ENCODE measurements around the gene ELOVL3. TPM values are rescaled to one million over a fixed set of nuclear protein-coding genes. Genes with fewer than 3 reads are reported as not detected.

Gene ELOVL3
- total and polyA plus RNA-seq, 2 donors (not counting 3 experiments of a cell fraction or from before 2014, with no cell fraction given) = not detected

DNA sequence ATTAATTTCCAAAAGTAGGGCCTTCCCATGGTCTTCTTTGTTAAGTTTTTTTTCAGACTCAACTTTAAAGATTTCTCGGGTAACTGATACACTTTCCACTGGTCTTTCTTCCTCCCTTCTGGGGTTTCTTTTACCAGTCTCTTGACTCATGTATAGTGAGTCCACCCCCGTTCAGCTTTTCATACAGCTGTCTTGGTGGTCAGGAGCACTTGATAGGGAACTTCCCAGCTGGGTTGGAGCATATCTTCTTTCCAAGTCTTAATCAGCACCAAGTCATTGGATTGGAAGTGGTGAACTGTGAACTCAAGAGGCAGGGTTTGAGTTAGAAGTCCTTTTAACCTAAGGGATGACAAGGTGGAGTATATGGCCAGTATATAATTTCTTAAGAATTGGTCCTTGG lies 29.2 kb upstream of the ELOVL3 start:
- Histone ChIP-seq H3K9me1 (replicated peaks; ENCODE audit: control insufficient read depth, extremely low read depth, insufficient read depth, low read length) (no peaks in the 10 kb centered on the region), H2AFZ (ENCODE audit: low read depth, low read length) (no peak overlapping the region), H3K36me3 (ENCODE audit: control insufficient read depth in 2 of 2, extremely low read depth in 1 of 2, insufficient read depth in 2 of 2, low read length in 2 of 2) (no peaks in the 10 kb centered on the region), H4K20me1 (replicated peaks; ENCODE audit: control insufficient read depth, extremely low read depth, insufficient read depth, low read length) (no peaks in the 10 kb centered on the region), H3K27me3 (ENCODE audit: control insufficient read depth in 2 of 2, insufficient read depth in 2 of 2, low read length in 2 of 2) (peaks cover 9 to 13% of the 10 kb centered on the region in 2 experiments), H3K27ac (ENCODE audit: insufficient read depth, low read depth, low read length) (no peak overlapping the region), H3K4me3 (replicated peaks in 1 of 3; ENCODE audit: insufficient read depth in 1 of 3, low read depth in 1 of 3, low read length in 3 of 3) (no peak overlapping the region), H3K9me3 (replicated peaks; ENCODE audit: control insufficient read depth, insufficient read depth, low read length) (no peaks in the 10 kb centered on the region), H3K4me2 (ENCODE audit: insufficient read depth, low read length) (no peak overlapping the region), H3K79me2 (ENCODE audit: control insufficient read depth, insufficient read depth, low read length) (no peaks in the 10 kb centered on the region), H3K4me1 (ENCODE audit: control insufficient read depth, extremely low read depth, insufficient read depth, low read length) (no peaks in the 10 kb centered on the region), H3K9ac (replicated peaks; ENCODE audit: extremely low read depth, insufficient read depth, low read length) (no peak overlapping the region)
- POLR2A ChIA-PET = no interaction called here
- CTCF ChIA-PET = interaction anchor here (0.9 kb wide), 2 partner anchors 9 to 150 kb away, joined by 3 read pairs; no protein-coding TSS in a partner anchor
- no peak for DNase-seq (ENCODE audit: low read depth, low spot score)
- dilution Hi-C loops (cut with MboI; ENCODE audit: extremely low pct_ligation_motif_present, low sequenced_read_pairs) (no loop called here), intact Hi-C loops (cut with micrococcal nuclease) (no loop called here)
- BruUV-seq (replicated peaks) = no TSS peak
- TF ChIP-seq POLR2AphosphoS5 (IDR thresholded peaks at IDR 0.05; ENCODE audit: insufficient read depth, low read depth, low read length) (no peak), MYC (IDR thresholded peaks at IDR 0.05; ENCODE audit: low read depth, low read length) (no peak), FOS (IDR thresholded peaks at IDR 0.05; ENCODE audit: borderline replicate concordance, insufficient read depth, low read length) (no peak), GATA2 (IDR thresholded peaks at IDR 0.05; ENCODE audit: insufficient read depth, insufficient read length, low read depth, low read length) (no peak), EZH2 (IDR thresholded peaks at IDR 0.05; ENCODE audit: borderline replicate concordance, low read depth, low read length, severe bottlenecking) (no peak), JUN (IDR thresholded peaks at IDR 0.05; ENCODE audit: borderline replicate concordance, insufficient read depth, insufficient read length, low read depth) (no peak), POLR2A (IDR thresholded peaks at IDR 0.05; ENCODE audit: low read depth, low read length) (no peak)
- TF ChIP-seq, protein P1, sequence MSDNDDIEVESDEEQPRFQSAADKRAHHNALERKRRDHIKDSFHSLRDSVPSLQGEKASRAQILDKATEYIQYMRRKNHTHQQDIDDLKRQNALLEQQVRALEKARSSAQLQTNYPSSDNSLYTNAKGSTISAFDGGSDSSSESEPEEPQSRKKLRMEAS (IDR thresholded peaks at IDR 0.05; ENCODE audit: insufficient read depth, insufficient read length) = no peak
- TF ChIP-seq, protein P2, sequence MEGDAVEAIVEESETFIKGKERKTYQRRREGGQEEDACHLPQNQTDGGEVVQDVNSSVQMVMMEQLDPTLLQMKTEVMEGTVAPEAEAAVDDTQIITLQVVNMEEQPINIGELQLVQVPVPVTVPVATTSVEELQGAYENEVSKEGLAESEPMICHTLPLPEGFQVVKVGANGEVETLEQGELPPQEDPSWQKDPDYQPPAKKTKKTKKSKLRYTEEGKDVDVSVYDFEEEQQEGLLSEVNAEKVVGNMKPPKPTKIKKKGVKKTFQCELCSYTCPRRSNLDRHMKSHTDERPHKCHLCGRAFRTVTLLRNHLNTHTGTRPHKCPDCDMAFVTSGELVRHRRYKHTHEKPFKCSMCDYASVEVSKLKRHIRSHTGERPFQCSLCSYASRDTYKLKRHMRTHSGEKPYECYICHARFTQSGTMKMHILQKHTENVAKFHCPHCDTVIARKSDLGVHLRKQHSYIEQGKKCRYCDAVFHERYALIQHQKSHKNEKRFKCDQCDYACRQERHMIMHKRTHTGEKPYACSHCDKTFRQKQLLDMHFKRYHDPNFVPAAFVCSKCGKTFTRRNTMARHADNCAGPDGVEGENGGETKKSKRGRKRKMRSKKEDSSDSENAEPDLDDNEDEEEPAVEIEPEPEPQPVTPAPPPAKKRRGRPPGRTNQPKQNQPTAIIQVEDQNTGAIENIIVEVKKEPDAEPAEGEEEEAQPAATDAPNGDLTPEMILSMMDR (IDR thresholded peaks at IDR 0.05; ENCODE audit: extremely low read depth in 1 of 2, insufficient read depth in 1 of 2, low read depth in 1 of 2, low read length in 2 of 2) = no peak
- FAIRE-seq = no peak
